K562 (cell line): ENCODE measurements around the gene NCOA6. TPM values are rescaled to one million over a fixed set of nuclear protein-coding genes. Genes with fewer than 3 reads are reported as not detected.

ENCODE experiments used
- ATAC-seq: fragments of 200-7000 bp; cut with Tn5 transposase; 3 replicates; pipeline ENCODE4 v1.9.1; 2020; ENCODE audit warnings: moderate library complexity
- BruUV-seq: library from RNA; stranded (reverse); fragments of 400-500 nt; replicated peaks from 2 replicates; lab custom pipeline; 2021; lab: Mats Ljungman, UMichigan
- CTCF ChIA-PET: fragments of 300-600 bp; formaldehyde crosslinking; extraction: SDS; loops from one replicate; lab custom pipeline; 2021; ENCODE audit warnings: low intra/inter-chr PET ratio; lab: Yijun Ruan, JAX
- POLR2A ChIA-PET: fragments of 300-600, 350-650 bp; sonication (Branson Sonifier 250); formaldehyde crosslinking; extraction: SDS; loops from one replicate; lab custom pipeline; 2021; ENCODE audit warnings: antibody characterized with exemption, inconsistent platforms; lab: Yijun Ruan, JAX
- DNase-seq, 4 experiments: peaks; one replicate each; pipeline versions ENCODE4 v3.0.0 to v3.0.0-alpha.2; 2011 to 2018; ENCODE audit warnings: low spot score in 3 of 4, mixed read lengths in 3 of 4; ENCODE audit errors: extremely low read depth in 1 of 4
- FAIRE-seq: peaks from 2 replicates; lab custom pipeline; 2011; peaks lifted over from hg19 to GRCh38; lab: Jason Lieb, UNC
- H2AFZ ChIP-seq: 2 replicates; pipeline ENCODE4 v1.6.0; 2011; ENCODE audit warnings: low read depth, low read length, control low read depth, inconsistent platforms
- H3K27ac ChIP-seq: fragments of 200-600 bp; 3 replicates; pipeline ENCODE4 v1.8.0; 2011; ENCODE audit warnings: low read depth, mild to moderate bottlenecking, control low read depth, inconsistent platforms, low read length, moderate library complexity, mixed read lengths; ENCODE audit errors: extremely low read depth
- H3K27me3 ChIP-seq, 2 experiments: fragments of 300-600 bp in 1 of 2; 2 replicates in 1 of 2; 3 replicates in 1 of 2; pipeline versions ENCODE4 v1.6.0 to v1.8.0; 2011; ENCODE audit warnings: inconsistent platforms in 2 of 2, low read length in 2 of 2, mild to moderate bottlenecking in 1 of 2, mixed read lengths in 1 of 2, moderate library complexity in 1 of 2; ENCODE audit not compliant: control insufficient read depth in 2 of 2, insufficient read depth in 2 of 2
- H3K36me3 ChIP-seq: fragments of 300-600 bp; 3 replicates; pipeline ENCODE4 v1.8.0; 2011; ENCODE audit warnings: mild to moderate bottlenecking, low read length, inconsistent platforms; ENCODE audit not compliant: control insufficient read depth, insufficient read depth
- H3K4me1 ChIP-seq, 2 experiments: fragments of 200-600 bp in 1 of 2; replicated peaks in 1 of 2; 2 replicates in 1 of 2; 3 replicates in 1 of 2; pipeline versions ENCODE4 v1.5.1 to v1.8.0; 2011; ENCODE audit warnings: inconsistent platforms in 2 of 2, low read length in 2 of 2, mild to moderate bottlenecking in 1 of 2, mixed read lengths in 1 of 2, moderate library complexity in 1 of 2; ENCODE audit not compliant: control insufficient read depth in 2 of 2, insufficient read depth in 2 of 2
- H3K4me2 ChIP-seq: 2 replicates; pipeline ENCODE4 v1.6.1; 2011; ENCODE audit warnings: low read length, control low read depth, inconsistent platforms, mixed read lengths; ENCODE audit not compliant: insufficient read depth
- H3K4me3 ChIP-seq: fragments of 200-600 bp; sonication (generic), shearing (Covaris generic); 2 replicates; pipeline ENCODE4 v1.5.1; 2016; ENCODE audit warnings: control low read depth, inconsistent platforms
- H3K79me2 ChIP-seq: fragments of 200-600 bp; 3 replicates; pipeline ENCODE4 v1.8.0; 2011; ENCODE audit warnings: low read length, inconsistent platforms; ENCODE audit not compliant: control insufficient read depth, insufficient read depth
- H3K9ac ChIP-seq, 2 experiments: 2 replicates each; pipeline versions ENCODE4 v1.6.0 to v1.6.1; 2011; ENCODE audit warnings: low read depth in 2 of 2, low read length in 2 of 2, control low read depth in 1 of 2, inconsistent platforms in 1 of 2, mild to moderate bottlenecking in 1 of 2, mixed read lengths in 1 of 2; ENCODE audit not compliant: insufficient read depth in 1 of 2
- H3K9me1 ChIP-seq: one replicate; pipeline ENCODE4 v1.6.0; 2011; ENCODE audit warnings: inconsistent platforms, mild to moderate bottlenecking, low read length, moderate library complexity; ENCODE audit not compliant: control insufficient read depth, insufficient read depth
- H3K9me3 ChIP-seq: replicated peaks from 2 replicates; pipeline ENCODE4 v1.5.1; 2011; ENCODE audit warnings: low read depth, low read length, inconsistent platforms; ENCODE audit not compliant: control insufficient read depth, insufficient read depth
- H4K20me1 ChIP-seq: replicated peaks from 2 replicates; pipeline ENCODE4 v1.6.1; 2011; ENCODE audit warnings: low read length, inconsistent platforms, mixed read lengths; ENCODE audit not compliant: control insufficient read depth, insufficient read depth
- BRF2 ChIP-seq: IDR thresholded peaks from 3 replicates; pipeline ENCODE4 v1.6.1; 2011; ENCODE audit warnings: borderline replicate concordance, mild to moderate bottlenecking; ENCODE audit not compliant: insufficient read length, insufficient read depth
- ETV1 ChIP-seq: fragments of 450-650 bp; conservative IDR thresholded peaks from 2 replicates; pipeline ENCODE4 v1.6.1; 2016; ENCODE audit warnings: missing genetic modification characterization, control low read depth, low read depth, missing compliant biosample characterization
- ETV6 ChIP-seq, 3 experiments: fragments of 150-350 bp in 1 of 3; sonication (generic) in 1 of 3; formaldehyde crosslinking in 1 of 3; IDR thresholded peaks; 2 replicates each; pipeline versions ENCODE4 v1.6.1 to v1.8.0; 2014 to 2022; ENCODE audit warnings: borderline replicate concordance in 2 of 3, low read depth in 2 of 3, antibody characterized with exemption in 1 of 3, low read length in 1 of 3, mild to moderate bottlenecking in 1 of 3, missing genetic modification reagents in 1 of 3
- HMG20A ChIP-seq: fragments of 450-650 bp; formaldehyde crosslinking; conservative IDR thresholded peaks from 2 replicates; pipeline ENCODE4 v1.4.0; 2020; ENCODE audit warnings: mild to moderate bottlenecking, mixed read lengths
- IFI16 ChIP-seq: fragments of 250-450 bp; sonication (Bioruptor Pico); IDR thresholded peaks from 2 replicates; pipeline ENCODE4 v2.1.2; 2022; ENCODE audit warnings: mild to moderate bottlenecking, inconsistent platforms
- KAT8 ChIP-seq: fragments of 450-650 bp; IDR thresholded peaks from 2 replicates; pipeline ENCODE4 v1.6.1; 2016; ENCODE audit warnings: low read depth, mild to moderate bottlenecking
- PHF8 ChIP-seq: fragments of 200-600 bp; sonication (generic); IDR thresholded peaks from 2 replicates; pipeline ENCODE4 v1.6.1; 2012; ENCODE audit warnings: mixed run types, mild to moderate bottlenecking, inconsistent platforms, low read length, moderate library complexity, borderline replicate concordance
- STAT5A ChIP-seq: IDR thresholded peaks from 2 replicates; pipeline ENCODE4 v1.6.1; 2012; ENCODE audit warnings: low read length, inconsistent platforms, borderline replicate concordance
- ZNF12 ChIP-seq: sonication (generic); formaldehyde crosslinking; IDR thresholded peaks from 2 replicates; pipeline ENCODE4 v1.4.0; 2020; ENCODE audit warnings: mild to moderate bottlenecking, missing genetic modification reagents
- ZNF184 ChIP-seq: sonication (generic); formaldehyde crosslinking; IDR thresholded peaks from 2 replicates; pipeline ENCODE4 v1.5.0; 2020; ENCODE audit warnings: missing genetic modification reagents
- ZNF57 ChIP-seq: fragments of 450-650 bp; formaldehyde crosslinking; IDR thresholded peaks from 2 replicates; pipeline ENCODE4 v1.4.0; 2020; ENCODE audit warnings: mild to moderate bottlenecking, moderate library complexity
- ZNF695 ChIP-seq: fragments of 450-650 bp; formaldehyde crosslinking; IDR thresholded peaks from 2 replicates; pipeline ENCODE4 v1.4.0; 2020; ENCODE audit warnings: mild to moderate bottlenecking, moderate library complexity
- ZNF778 ChIP-seq: fragments of 450-650 bp; formaldehyde crosslinking; IDR thresholded peaks from 2 replicates; pipeline ENCODE4 v1.4.0; 2020; ENCODE audit warnings: mild to moderate bottlenecking, moderate library complexity
- WGBS: fragments of 100-300 bp; shearing (Covaris generic); methylation state at CpG from one replicate; pipeline ENCODE4 v1.1.6; 2016; ENCODE audit warnings: low coverage, mixed read lengths; ENCODE audit not compliant: insufficient coverage; ENCODE audit errors: missing lambda C conversion rate; 5-methylcytosine and 5-hydroxymethylcytosine counted together
- in situ Hi-C: fragments of 300-500 bp; cut with MboI; formaldehyde crosslinking; loops from 4 replicates; pipeline ENCODE4 v1.15.0; 2018; ENCODE audit warnings: inconsistent platforms, mixed read lengths
- intact Hi-C: fragments of 100-400 bp; cut with micrococcal nuclease; formaldehyde crosslinking; loops from 2 replicates; pipeline ENCODE4 v1.14.2; 2022
- polyA plus RNA-seq, 8 experiments: library from polyadenylated mRNA; depleted of rRNA in 4 of 8; stranded (reverse) in 5 of 8; unstranded in 3 of 8; fragments of >200 nt; fragmentation: Nextera tagmentation in 2 of 8; fragmentation: Illumina TruSeq in 1 of 8; extraction: Ambion mirVana in 2 of 8; extraction: Trizol in 1 of 8; gene quantifications; 2 replicates each; pipeline versions ENCODE4 v1.2.1 to v1.2.3, GENCODE V29; 2011 to 2014; ENCODE audit warnings: inconsistent platforms in 1 of 8, missing spikeins in 1 of 8
- total RNA-seq, 7 experiments: library from RNA; depleted of rRNA in 6 of 7; stranded (reverse); fragments of >200 nt in 6 of 7; fragmentation: Illumina TruSeq in 2 of 7; extraction: Trizol in 2 of 7; gene quantifications; 2 replicates each; pipeline versions ENCODE4 v1.2.1 to v1.2.3, GENCODE V29; 2011 to 2021; ENCODE audit warnings: low replicate concordance in 1 of 7
- TF ChIP-seq, protein P1 (sequence below): fragments of 450-650 bp; IDR thresholded peaks from 2 replicates; pipeline ENCODE4 v1.6.1; 2016

Gene NCOA6
- total and polyA plus RNA-seq, 9 of the 15 experiments (the other 6 are each of a cell fraction or from before 2014, with no cell fraction given) = 6.1 to 25.0 (median 9.5) TPM

DNA sequence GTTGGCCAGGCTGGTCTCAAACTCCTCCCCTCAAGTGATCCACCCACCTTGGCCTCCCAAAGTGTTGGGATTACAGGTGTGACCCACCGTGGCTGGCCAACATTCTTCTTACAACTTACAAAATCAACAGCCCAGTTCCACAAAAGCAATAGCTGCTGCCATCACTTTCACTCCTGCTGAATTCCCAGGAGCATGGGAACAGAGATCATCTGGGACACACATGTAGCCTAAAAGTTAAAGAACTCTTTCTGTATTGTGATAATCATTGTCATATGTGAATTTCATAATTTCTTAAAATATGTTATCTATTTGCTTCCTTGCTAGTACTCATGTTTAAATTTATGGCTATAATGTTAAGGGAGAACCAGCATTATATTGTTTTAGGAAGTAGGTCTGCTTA is 51.7 kb downstream of the NCOA6 start:
- H3K27ac ChIP-seq = no peak overlapping the region
- TF ChIP-seq ETV1 (tag) (no peak), IFI16 (CRISPR knock-in tag) (no peak), BRF2 (no peak), ZNF184 (CRISPR knock-in tag) (no peak), PHF8 (no peak), KAT8 (no peak), ZNF695 (no peak), ZNF57 (CRISPR knock-in tag) (no peak), HMG20A (no peak), ZNF778 (CRISPR knock-in tag) (no peak), ETV6 (IDR thresholded peaks at IDR 0.05; ENCODE audit: borderline replicate concordance in 1 of 2, low read depth in 2 of 2, low read length in 1 of 2) (no peak), ETV6 (CRISPR knock-in tag; IDR thresholded peaks at IDR 0.05; ENCODE audit: borderline replicate concordance) (no peak), STAT5A (no peak), ZNF12 (no peak)
- TF ChIP-seq, protein P1, sequence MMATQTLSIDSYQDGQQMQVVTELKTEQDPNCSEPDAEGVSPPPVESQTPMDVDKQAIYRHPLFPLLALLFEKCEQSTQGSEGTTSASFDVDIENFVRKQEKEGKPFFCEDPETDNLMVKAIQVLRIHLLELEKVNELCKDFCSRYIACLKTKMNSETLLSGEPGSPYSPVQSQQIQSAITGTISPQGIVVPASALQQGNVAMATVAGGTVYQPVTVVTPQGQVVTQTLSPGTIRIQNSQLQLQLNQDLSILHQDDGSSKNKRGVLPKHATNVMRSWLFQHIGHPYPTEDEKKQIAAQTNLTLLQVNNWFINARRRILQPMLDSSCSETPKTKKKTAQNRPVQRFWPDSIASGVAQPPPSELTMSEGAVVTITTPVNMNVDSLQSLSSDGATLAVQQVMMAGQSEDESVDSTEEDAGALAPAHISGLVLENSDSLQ = no peak
- no peaks in the 10 kb centered on the region for H3K79me2 ChIP-seq
- 64% methylated on average over 1 of the region's 1 CpG for WGBS
- ChIA-PET CTCF (no interaction called here), POLR2A (no interaction called here)
- in situ Hi-C loops = no loop called here
- no peaks in the 10 kb centered on the region for H3K27me3 ChIP-seq
- no peak overlapping the region for H3K4me3 ChIP-seq
- H3K9me3 ChIP-seq = no peaks in the 10 kb centered on the region
- no peak overlapping the region for H2AFZ ChIP-seq
- peaks cover 0 to 3% of the 10 kb centered on the region in 2 experiments; a peak in 2 of 5 replicates for H3K4me1 ChIP-seq
- no TSS peak for BruUV-seq
- no peak for ATAC-seq
- H3K9me1 ChIP-seq = no peaks in the 10 kb centered on the region
- H4K20me1 ChIP-seq = no peaks in the 10 kb centered on the region
- DNase-seq = no peak
- H3K36me3 ChIP-seq = peaks cover 50% of the 10 kb centered on the region
- intact Hi-C loops = no loop called here
- no peak overlapping the region for H3K9ac ChIP-seq
- H3K4me2 ChIP-seq = no peak overlapping the region
- FAIRE-seq = no peak
